H4 (cell line): ENCODE measurements around the gene BRIP1. TPM values are rescaled to one million over a fixed set of nuclear protein-coding genes. Genes with fewer than 3 reads are reported as not detected.

Source experiments
- DNase-seq: peaks from one replicate; pipeline ENCODE4 v3.0.0-alpha.2; 2015; ENCODE audit warnings: low spot score
- total RNA-seq: library from RNA; depleted of rRNA; stranded (reverse); fragments of >200 nt; shearing (Covaris generic); gene quantifications from 2 replicates; pipeline ENCODE4 v1.2.3, GENCODE V29; 2014

Gene BRIP1
- total RNA-seq, 1 experiment from 2014 or later: 14.6 TPM

- DNase-seq: no peak
Observed at GRCh38 chr17:61663310-61663709, 200.0 kb downstream of the BRIP1 start.

- no peak for DNase-seq
Observed at GRCh38 chr17:61662741-61663140, 200.6 kb downstream of the BRIP1 start.

GRCh38 chr17:61662186-61662585 is 201.1 kb downstream of the BRIP1 start:
- no peak for DNase-seq

GRCh38 chr17:61660746-61661485 is 202.4 kb downstream of the BRIP1 start:
- DNase-seq: no peak

GRCh38 chr17:61659437-61659836 is 203.9 kb downstream of the BRIP1 start:
- DNase-seq: no peak

GRCh38 chr17:61658183-61658582 is 205.1 kb downstream of the BRIP1 start:
- no peak for DNase-seq

GRCh38 chr17:61657338-61657737 is 206.0 kb downstream of the BRIP1 start:
- no peak for DNase-seq

- DNase-seq: no peak
Observed at GRCh38 chr17:61656721-61657217, 206.6 kb downstream of the BRIP1 start.

GRCh38 chr17:61650749-61651148 is 212.6 kb downstream of the BRIP1 start:
- DNase-seq: no peak

GRCh38 chr17:61648587-61648986 is 214.7 kb downstream of the BRIP1 start:
- no peak for DNase-seq

GRCh38 chr17:61647047-61647446 is 216.3 kb downstream of the BRIP1 start:
- DNase-seq: no peak

GRCh38 chr17:61646482-61646881 is 216.8 kb downstream of the BRIP1 start:
- DNase-seq: no peak

GRCh38 chr17:61645920-61646319 is 217.4 kb downstream of the BRIP1 start:
- no peak for DNase-seq

GRCh38 chr17:61644800-61645774 is 218.2 kb downstream of the BRIP1 start:
- no peak for DNase-seq

- DNase-seq: no peak
Observed at GRCh38 chr17:61642768-61643167, 220.6 kb downstream of the BRIP1 start.

- DNase-seq: no peak
Observed at GRCh38 chr17:61641715-61642114, 221.6 kb downstream of the BRIP1 start.

GRCh38 chr17:61641084-61641483 is 222.2 kb downstream of the BRIP1 start:
- DNase-seq: no peak

- no peak for DNase-seq
Observed at GRCh38 chr17:61639818-61640217, 223.5 kb downstream of the BRIP1 start.

GRCh38 chr17:61638087-61638486 is 225.2 kb downstream of the BRIP1 start:
- no peak for DNase-seq

GRCh38 chr17:61635913-61636432 is 227.4 kb downstream of the BRIP1 start:
- peak; percentile 66 for DNase-seq

GRCh38 chr17:61634942-61635538 is 228.3 kb downstream of the BRIP1 start:
- no peak for DNase-seq

- no peak for DNase-seq
Observed at GRCh38 chr17:61634011-61634539, 229.3 kb downstream of the BRIP1 start.
